ENCODE results near the gene FMN2.

FMN2 gene

GRCh38 chr1:240068961-240069360 lies 22.7 kb upstream of the FMN2 start:
- H3K4me3 ChIP-seq (ENCODE audit: low read depth, low read length), result no peak overlapping the region
- TF ChIP-seq CTCF (conservative IDR thresholded peaks at IDR 0.05; ENCODE audit: low read depth, low read length), result no peak
- no peak for DNase-seq (ENCODE audit: low read depth)

GRCh38 chr1:240070188-240070587 lies 21.5 kb upstream of the FMN2 start:
- H3K4me3 ChIP-seq (ENCODE audit: low read depth, low read length), result no peak overlapping the region
- DNase-seq (ENCODE audit: low read depth), result no peak
- no peak for TF ChIP-seq CTCF (conservative IDR thresholded peaks at IDR 0.05; ENCODE audit: low read depth, low read length)

- no peak for TF ChIP-seq CTCF (conservative IDR thresholded peaks at IDR 0.05; ENCODE audit: low read depth, low read length)
- no peak for DNase-seq (ENCODE audit: low read depth)
- no peak overlapping the region for H3K4me3 ChIP-seq (ENCODE audit: low read depth, low read length)
Observed at GRCh38 chr1:240073097-240073496, 18.6 kb upstream of the FMN2 start.

GRCh38 chr1:240074422-240074821 lies 17.3 kb upstream of the FMN2 start:
- DNase-seq (ENCODE audit: low read depth), result no peak
- no peak overlapping the region for H3K4me3 ChIP-seq (ENCODE audit: low read depth, low read length)
- no peak for TF ChIP-seq CTCF (conservative IDR thresholded peaks at IDR 0.05; ENCODE audit: low read depth, low read length)

GRCh38 chr1:240074908-240075307 lies 16.8 kb upstream of the FMN2 start:
- H3K4me3 ChIP-seq (ENCODE audit: low read depth, low read length), result no peak overlapping the region
- no peak for DNase-seq (ENCODE audit: low read depth)
- TF ChIP-seq CTCF (conservative IDR thresholded peaks at IDR 0.05; ENCODE audit: low read depth, low read length), result no peak

- DNase-seq (ENCODE audit: low read depth), result no peak
- no peak for TF ChIP-seq CTCF (conservative IDR thresholded peaks at IDR 0.05; ENCODE audit: low read depth, low read length)
- no peak overlapping the region for H3K4me3 ChIP-seq (ENCODE audit: low read depth, low read length)
Observed at GRCh38 chr1:240084337-240084736, 7.3 kb upstream of the FMN2 start.

GRCh38 chr1:240084749-240085148 lies 6.9 kb upstream of the FMN2 start:
- DNase-seq (ENCODE audit: low read depth), result no peak
- TF ChIP-seq CTCF (conservative IDR thresholded peaks at IDR 0.05; ENCODE audit: low read depth, low read length), result no peak
- no peak overlapping the region for H3K4me3 ChIP-seq (ENCODE audit: low read depth, low read length)

Measured in choroid plexus epithelial cell (primary cell).